HL-60 (cell line): ENCODE results near the gene REPS2.

Experiments
- DNase-seq, 2 experiments: peaks; one replicate each; pipeline ENCODE4 v3.0.0-alpha.2; 2010 to 2020; ENCODE audit warnings: low read depth in 1 of 2, low spot score in 1 of 2
- H3K27ac ChIP-seq: fragments of 250-450 bp; sonication (Bioruptor Pico); replicated peaks from 2 replicates; pipeline ENCODE4 v1.5.1; 2020; ENCODE audit warnings: mild to moderate bottlenecking, moderate library complexity
- H3K27me3 ChIP-seq: fragments of 250-450 bp; sonication (Bioruptor Pico); 2 replicates; pipeline ENCODE4 v1.5.1; 2021; ENCODE audit warnings: mild to moderate bottlenecking, moderate library complexity; ENCODE audit not compliant: insufficient read depth, poor library complexity, severe bottlenecking
- H3K4me3 ChIP-seq: replicated peaks from 2 replicates; pipeline ENCODE4 v1.5.1; 2011; ENCODE audit warnings: mild to moderate bottlenecking, control low read depth, low read length; ENCODE audit not compliant: insufficient read depth
- GABPA ChIP-seq: IDR thresholded peaks from 2 replicates; pipeline ENCODE4 v1.6.1; 2012; ENCODE audit warnings: low read depth
- POLR2AphosphoS5 ChIP-seq: IDR thresholded peaks from 2 replicates; pipeline ENCODE4 v1.6.1; 2012; ENCODE audit warnings: low read depth
- SPI1 ChIP-seq: IDR thresholded peaks from 2 replicates; pipeline ENCODE4 v1.6.1; 2012; ENCODE audit warnings: low read depth, mild to moderate bottlenecking, borderline replicate concordance
- TF ChIP-seq, protein P1 (sequence below): IDR thresholded peaks from 2 replicates; pipeline ENCODE4 v1.6.1; 2012; ENCODE audit warnings: low read depth; ENCODE audit not compliant: insufficient replicate concordance
- TF ChIP-seq, protein P2 (sequence below): IDR thresholded peaks from one replicate; pipeline ENCODE4 v1.5.1; 2011; ENCODE audit warnings: low read length, control low read depth, inconsistent platforms; ENCODE audit not compliant: insufficient read depth

Gene REPS2

DNA sequence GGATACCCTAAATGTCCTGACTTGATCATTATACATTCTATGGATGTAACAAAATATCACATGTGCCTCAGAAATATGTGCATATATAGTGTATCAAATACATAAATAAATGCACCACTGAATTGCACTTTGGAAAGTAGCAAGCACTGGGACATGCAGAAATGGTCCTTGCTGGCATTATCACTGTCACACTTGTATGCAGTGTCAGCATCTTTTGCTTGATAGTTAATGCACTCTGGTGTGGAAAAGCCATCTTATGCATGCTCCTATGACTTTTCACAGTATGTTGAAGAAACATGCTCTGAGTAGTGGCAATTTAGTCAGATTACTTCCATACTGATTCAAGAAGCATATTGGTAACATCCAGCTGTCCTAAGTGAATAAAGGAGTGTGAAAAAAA lies 27.5 kb upstream of the REPS2 start:
- TF ChIP-seq GABPA: no peak
- TF ChIP-seq, protein P1, sequence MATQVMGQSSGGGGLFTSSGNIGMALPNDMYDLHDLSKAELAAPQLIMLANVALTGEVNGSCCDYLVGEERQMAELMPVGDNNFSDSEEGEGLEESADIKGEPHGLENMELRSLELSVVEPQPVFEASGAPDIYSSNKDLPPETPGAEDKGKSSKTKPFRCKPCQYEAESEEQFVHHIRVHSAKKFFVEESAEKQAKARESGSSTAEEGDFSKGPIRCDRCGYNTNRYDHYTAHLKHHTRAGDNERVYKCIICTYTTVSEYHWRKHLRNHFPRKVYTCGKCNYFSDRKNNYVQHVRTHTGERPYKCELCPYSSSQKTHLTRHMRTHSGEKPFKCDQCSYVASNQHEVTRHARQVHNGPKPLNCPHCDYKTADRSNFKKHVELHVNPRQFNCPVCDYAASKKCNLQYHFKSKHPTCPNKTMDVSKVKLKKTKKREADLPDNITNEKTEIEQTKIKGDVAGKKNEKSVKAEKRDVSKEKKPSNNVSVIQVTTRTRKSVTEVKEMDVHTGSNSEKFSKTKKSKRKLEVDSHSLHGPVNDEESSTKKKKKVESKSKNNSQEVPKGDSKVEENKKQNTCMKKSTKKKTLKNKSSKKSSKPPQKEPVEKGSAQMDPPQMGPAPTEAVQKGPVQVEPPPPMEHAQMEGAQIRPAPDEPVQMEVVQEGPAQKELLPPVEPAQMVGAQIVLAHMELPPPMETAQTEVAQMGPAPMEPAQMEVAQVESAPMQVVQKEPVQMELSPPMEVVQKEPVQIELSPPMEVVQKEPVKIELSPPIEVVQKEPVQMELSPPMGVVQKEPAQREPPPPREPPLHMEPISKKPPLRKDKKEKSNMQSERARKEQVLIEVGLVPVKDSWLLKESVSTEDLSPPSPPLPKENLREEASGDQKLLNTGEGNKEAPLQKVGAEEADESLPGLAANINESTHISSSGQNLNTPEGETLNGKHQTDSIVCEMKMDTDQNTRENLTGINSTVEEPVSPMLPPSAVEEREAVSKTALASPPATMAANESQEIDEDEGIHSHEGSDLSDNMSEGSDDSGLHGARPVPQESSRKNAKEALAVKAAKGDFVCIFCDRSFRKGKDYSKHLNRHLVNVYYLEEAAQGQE: no peak
- no peak for TF ChIP-seq POLR2AphosphoS5
- TF ChIP-seq, protein P2, sequence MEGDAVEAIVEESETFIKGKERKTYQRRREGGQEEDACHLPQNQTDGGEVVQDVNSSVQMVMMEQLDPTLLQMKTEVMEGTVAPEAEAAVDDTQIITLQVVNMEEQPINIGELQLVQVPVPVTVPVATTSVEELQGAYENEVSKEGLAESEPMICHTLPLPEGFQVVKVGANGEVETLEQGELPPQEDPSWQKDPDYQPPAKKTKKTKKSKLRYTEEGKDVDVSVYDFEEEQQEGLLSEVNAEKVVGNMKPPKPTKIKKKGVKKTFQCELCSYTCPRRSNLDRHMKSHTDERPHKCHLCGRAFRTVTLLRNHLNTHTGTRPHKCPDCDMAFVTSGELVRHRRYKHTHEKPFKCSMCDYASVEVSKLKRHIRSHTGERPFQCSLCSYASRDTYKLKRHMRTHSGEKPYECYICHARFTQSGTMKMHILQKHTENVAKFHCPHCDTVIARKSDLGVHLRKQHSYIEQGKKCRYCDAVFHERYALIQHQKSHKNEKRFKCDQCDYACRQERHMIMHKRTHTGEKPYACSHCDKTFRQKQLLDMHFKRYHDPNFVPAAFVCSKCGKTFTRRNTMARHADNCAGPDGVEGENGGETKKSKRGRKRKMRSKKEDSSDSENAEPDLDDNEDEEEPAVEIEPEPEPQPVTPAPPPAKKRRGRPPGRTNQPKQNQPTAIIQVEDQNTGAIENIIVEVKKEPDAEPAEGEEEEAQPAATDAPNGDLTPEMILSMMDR: no peak
- TF ChIP-seq SPI1: no peak
- no peak for DNase-seq
- H3K27me3 ChIP-seq: no peaks in the 10 kb centered on the region
- H3K27ac ChIP-seq: no peak overlapping the region
- no peak overlapping the region for H3K4me3 ChIP-seq

DNA sequence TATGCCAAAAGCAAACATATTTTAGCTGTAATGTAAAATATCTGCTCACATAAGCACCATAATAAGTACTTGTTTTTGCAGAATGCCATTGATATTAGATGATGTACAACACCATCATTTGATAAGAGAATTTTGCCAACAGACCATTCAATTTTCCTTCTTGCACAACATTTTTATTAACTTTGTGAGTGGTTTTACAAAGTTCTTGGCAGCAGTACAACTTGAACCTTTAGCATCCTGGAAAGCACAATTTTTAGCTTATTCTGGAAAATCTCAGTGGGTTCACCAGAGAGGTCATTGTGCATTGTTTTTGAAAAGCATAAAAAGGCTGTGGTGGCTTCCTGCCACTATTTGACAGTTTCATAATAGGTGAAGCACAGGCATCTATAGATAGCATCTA lies 26.4 kb upstream of the REPS2 start:
- Histone ChIP-seq H3K27me3 (no peaks in the 10 kb centered on the region), H3K27ac (no peak overlapping the region), H3K4me3 (no peak overlapping the region)
- TF ChIP-seq SPI1 (no peak), POLR2AphosphoS5 (no peak), GABPA (no peak)
- TF ChIP-seq, protein P2: no peak
- TF ChIP-seq, protein P1: no peak
- no peak for DNase-seq

DNA sequence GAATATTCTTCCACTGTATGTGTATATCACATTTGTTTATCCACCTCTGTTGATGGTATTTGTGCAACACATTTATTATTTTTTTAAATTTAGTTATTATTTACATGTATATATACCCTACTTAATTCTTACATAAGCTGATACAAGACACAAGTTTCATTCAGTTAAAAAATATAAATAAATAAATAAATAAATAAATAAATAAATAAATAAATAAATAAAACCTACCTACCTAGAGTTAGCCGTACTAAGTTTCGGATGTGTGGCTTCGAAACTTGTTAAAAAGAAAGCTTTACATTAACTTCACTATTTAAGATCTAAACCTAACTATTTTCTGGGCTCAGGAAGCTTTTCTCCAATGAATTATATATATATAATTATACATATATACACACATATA lies 23.3 kb upstream of the REPS2 start:
- DNase-seq: no peak
- Histone ChIP-seq H3K4me3 (no peak overlapping the region), H3K27ac (no peak overlapping the region), H3K27me3 (no peaks in the 10 kb centered on the region)
- TF ChIP-seq POLR2AphosphoS5 (no peak), GABPA (no peak), SPI1 (no peak)
- TF ChIP-seq, protein P2: no peak
- TF ChIP-seq, protein P1: no peak
